Neural progenitor cell (in vitro differentiated cells): ENCODE data around the gene ZSCAN30. TPM values are rescaled to one million over a fixed set of nuclear protein-coding genes. Genes with fewer than 3 reads are reported as not detected.

Experiments used
- DNase-seq: peaks from one replicate; pipeline ENCODE4 v3.0.0-alpha.2; 2016; ENCODE audit warnings: low spot score
- H2AFZ ChIP-seq: fragments of 200-600 bp; sonication (generic); replicated peaks from 2 replicates; pipeline ENCODE4 v1.6.1; 2016; ENCODE audit warnings: antibody characterized with exemption
- H3F3A ChIP-seq: fragments of 200-600 bp; sonication (generic); 2 replicates; pipeline ENCODE4 v1.6.1; 2016; ENCODE audit warnings: antibody characterized with exemption, low read depth
- H3K27ac ChIP-seq: fragments of 200-600 bp; sonication (generic); 2 replicates; pipeline ENCODE4 v1.5.1; 2016; ENCODE audit warnings: mild to moderate bottlenecking
- H3K27me3 ChIP-seq: fragments of 200-600 bp; sonication (generic); 2 replicates; pipeline ENCODE4 v1.6.1; 2016; ENCODE audit warnings: mild to moderate bottlenecking, moderate library complexity
- H3K36me3 ChIP-seq: fragments of 200-600 bp; sonication (generic); 2 replicates; pipeline ENCODE4 v1.5.1; 2016
- H3K4me1 ChIP-seq: fragments of 200-600 bp; sonication (generic); 2 replicates; pipeline ENCODE4 v1.6.1; 2016; ENCODE audit warnings: mixed run types
- H3K4me2 ChIP-seq: fragments of 200-600 bp; sonication (generic); 2 replicates; pipeline ENCODE4 v1.6.1; 2016
- H3K4me3 ChIP-seq: fragments of 200-600 bp; sonication (generic); 2 replicates; pipeline ENCODE4 v1.5.1; 2016
- H3K79me2 ChIP-seq: fragments of 200-600 bp; sonication (generic); 2 replicates; pipeline ENCODE4 v1.6.1; 2016; ENCODE audit warnings: low read depth
- H3K9ac ChIP-seq: fragments of 200-600 bp; sonication (generic); 2 replicates; pipeline ENCODE4 v1.6.1; 2016
- H3K9me3 ChIP-seq: fragments of 200-600 bp; sonication (generic); 2 replicates; pipeline ENCODE4 v1.5.1; 2016; ENCODE audit warnings: low read depth
- H4K20me1 ChIP-seq: fragments of 200-600 bp; sonication (generic); 2 replicates; pipeline ENCODE4 v1.6.1; 2016; ENCODE audit warnings: low read depth
- H3K27ac Mint-ChIP-seq: 3 replicates; pipeline ENCODE4 v1.8.0; 2021; ENCODE audit warnings: mixed read lengths
- H3K27me3 Mint-ChIP-seq: 2 replicates; pipeline ENCODE4 v1.8.0; 2022; ENCODE audit warnings: low read depth, mild to moderate bottlenecking, inconsistent platforms, moderate library complexity, mixed read lengths; ENCODE audit not compliant: insufficient read depth
- H3K36me3 Mint-ChIP-seq: 3 replicates; pipeline ENCODE4 v1.8.0; 2021; ENCODE audit warnings: mixed read lengths
- H3K4me1 Mint-ChIP-seq: 3 replicates; pipeline ENCODE4 v1.8.0; 2021; ENCODE audit warnings: mixed read lengths
- H3K4me3 Mint-ChIP-seq: 3 replicates; pipeline ENCODE4 v1.8.0; 2021; ENCODE audit warnings: mild to moderate bottlenecking, moderate library complexity, mixed read lengths
- H3K9me3 Mint-ChIP-seq: 3 replicates; pipeline ENCODE4 v1.8.0; 2020; ENCODE audit warnings: mixed read lengths
- CTCF ChIP-seq: fragments of 200-600 bp; sonication (generic); IDR thresholded peaks from 2 replicates; pipeline ENCODE4 v1.5.1; 2017; ENCODE audit warnings: antibody characterized with exemption, mild to moderate bottlenecking
- EZH2 ChIP-seq: fragments of 200-600 bp; sonication (generic); IDR thresholded peaks from 2 replicates; pipeline ENCODE4 v1.6.1; 2017; ENCODE audit warnings: antibody characterized with exemption, mild to moderate bottlenecking, moderate library complexity
- EZH2phosphoT487 ChIP-seq: fragments of 200-600 bp; sonication (generic); IDR thresholded peaks from 2 replicates; pipeline ENCODE4 v1.6.1; 2017; ENCODE audit warnings: antibody characterized with exemption
- total RNA-seq: library from RNA; depleted of rRNA; stranded (reverse); fragments of >200 nt; gene quantifications from 2 replicates; pipeline ENCODE4 v1.2.3, GENCODE V29; 2015; ENCODE audit warnings: low replicate concordance

ZSCAN30 gene
- total RNA-seq, 1 donor from 2014 or later: 21.7 TPM

GRCh38 chr18:35268821-35269220 is 21.2 kb downstream of the ZSCAN30 start:
- peaks cover 42% of the 10 kb centered on the region for H3K36me3 Mint-ChIP-seq
- no peaks in the 10 kb centered on the region for H3K4me1 Mint-ChIP-seq
- no peaks in the 10 kb centered on the region for H3K9me3 ChIP-seq
- no peaks in the 10 kb centered on the region for H3K4me1 ChIP-seq
- H3K4me3 ChIP-seq: no peak overlapping the region
- no peaks in the 10 kb centered on the region for H3K36me3 ChIP-seq
- no peaks in the 10 kb centered on the region for H3K79me2 ChIP-seq
- no peak for DNase-seq
- no peak overlapping the region for H3K4me2 ChIP-seq
- no peaks in the 10 kb centered on the region for H3K27me3 ChIP-seq
- H3K27ac Mint-ChIP-seq: no peak overlapping the region
- peaks cover 3% of the 10 kb centered on the region for H3K27me3 Mint-ChIP-seq
- H3K9me3 Mint-ChIP-seq: peaks cover 52% of the 10 kb centered on the region
- H3K27ac ChIP-seq: no peak overlapping the region
- no peak overlapping the region for H2AFZ ChIP-seq
- H4K20me1 ChIP-seq: no peaks in the 10 kb centered on the region
- H3K4me3 Mint-ChIP-seq: no peak overlapping the region
- TF ChIP-seq CTCF (no peak), EZH2phosphoT487 (no peak), EZH2 (no peak)
- H3F3A ChIP-seq: no peaks in the 10 kb centered on the region
- no peak overlapping the region for H3K9ac ChIP-seq

DNA sequence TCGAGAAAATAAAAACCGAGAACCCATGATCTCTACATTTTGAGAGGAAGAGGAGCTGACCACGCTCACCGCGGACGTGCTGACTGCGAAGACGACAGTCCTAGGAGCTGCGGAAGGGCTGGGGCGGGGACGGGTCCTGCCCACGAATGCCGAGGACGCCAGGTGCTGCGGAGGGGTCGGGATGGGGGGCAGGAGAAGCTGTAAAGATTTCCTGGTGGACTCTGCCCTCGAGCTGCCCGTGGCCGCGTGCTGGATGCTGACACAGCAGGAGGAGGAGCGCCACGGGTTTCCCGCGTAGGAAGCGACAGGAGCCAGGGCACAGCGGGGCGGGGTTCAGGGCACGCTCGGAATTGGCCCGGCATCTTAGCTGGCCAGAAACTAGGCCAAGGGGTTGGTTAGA is 22.2 kb downstream of the ZSCAN30 start:
- H3K27me3 Mint-ChIP-seq: peaks cover 3% of the 10 kb centered on the region
- H3K9me3 Mint-ChIP-seq: peaks cover 42% of the 10 kb centered on the region

DNA sequence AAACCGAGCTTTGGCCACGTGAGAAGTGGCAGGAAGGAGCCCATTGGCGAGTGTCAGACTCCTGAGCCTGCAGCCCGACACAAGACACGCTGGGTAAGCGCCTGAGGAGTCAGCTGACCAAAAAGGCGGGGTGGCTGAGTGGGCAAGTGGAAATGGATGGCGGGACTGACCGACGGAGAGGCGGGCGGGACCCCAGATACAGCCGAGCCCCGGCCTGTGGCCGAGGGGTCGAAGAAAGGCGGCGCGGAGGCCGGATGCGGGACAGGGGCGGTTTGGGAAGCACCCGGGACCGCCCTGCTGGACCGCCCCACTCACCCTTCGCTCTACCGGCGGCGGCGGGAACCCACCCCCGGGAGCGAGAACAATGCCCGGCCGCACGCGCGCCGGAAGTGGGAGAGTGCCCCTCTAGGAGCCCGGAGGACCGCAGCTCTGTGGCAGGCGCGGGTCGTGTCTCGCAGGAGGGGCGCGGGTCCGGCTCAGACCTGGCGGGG is 22.8 kb downstream of the ZSCAN30 start:
- Histone ChIP-seq H3F3A (no peaks in the 10 kb centered on the region), H2AFZ (no peak overlapping the region), H3K9me3 (no peaks in the 10 kb centered on the region), H3K4me1 (no peaks in the 10 kb centered on the region), H3K4me3 (no peak overlapping the region), H3K27me3 (no peaks in the 10 kb centered on the region), H3K9ac (no peak overlapping the region), H4K20me1 (no peaks in the 10 kb centered on the region), H3K27ac (no peak overlapping the region), H3K79me2 (no peaks in the 10 kb centered on the region), H3K4me2 (no peak overlapping the region), H3K36me3 (no peaks in the 10 kb centered on the region)
- Mint-ChIP-seq H3K4me3 (peak overlapping the region; percentile 67), H3K4me1 (no peaks in the 10 kb centered on the region), H3K27me3 (peaks cover 3% of the 10 kb centered on the region), H3K27ac (no peak overlapping the region), H3K36me3 (peaks cover 44% of the 10 kb centered on the region), H3K9me3 (peaks cover 36% of the 10 kb centered on the region)
- TF ChIP-seq CTCF: no peak
- no peak for TF ChIP-seq EZH2
- TF ChIP-seq EZH2phosphoT487: no peak
- peak; percentile 4 for DNase-seq

More for the DNA sequence above, 22.2 kb downstream of the ZSCAN30 start:
- Histone ChIP-seq H3K9ac (no peak overlapping the region), H3K27ac (no peak overlapping the region), H4K20me1 (no peaks in the 10 kb centered on the region), H3F3A (no peaks in the 10 kb centered on the region), H3K4me3 (no peak overlapping the region), H3K4me1 (no peaks in the 10 kb centered on the region), H2AFZ (no peak overlapping the region), H3K27me3 (no peaks in the 10 kb centered on the region), H3K9me3 (no peaks in the 10 kb centered on the region), H3K36me3 (no peaks in the 10 kb centered on the region), H3K4me2 (no peak overlapping the region), H3K79me2 (no peaks in the 10 kb centered on the region)
- no peak for TF ChIP-seq CTCF
- TF ChIP-seq EZH2: no peak
- TF ChIP-seq EZH2phosphoT487: no peak
- Mint-ChIP-seq H3K27ac (no peak overlapping the region), H3K4me1 (no peaks in the 10 kb centered on the region), H3K36me3 (peaks cover 43% of the 10 kb centered on the region), H3K4me3 (no peak overlapping the region)
- DNase-seq: no peak
